ENCODE data around the gene PSMA5.

The PSMA5 gene

DNA sequence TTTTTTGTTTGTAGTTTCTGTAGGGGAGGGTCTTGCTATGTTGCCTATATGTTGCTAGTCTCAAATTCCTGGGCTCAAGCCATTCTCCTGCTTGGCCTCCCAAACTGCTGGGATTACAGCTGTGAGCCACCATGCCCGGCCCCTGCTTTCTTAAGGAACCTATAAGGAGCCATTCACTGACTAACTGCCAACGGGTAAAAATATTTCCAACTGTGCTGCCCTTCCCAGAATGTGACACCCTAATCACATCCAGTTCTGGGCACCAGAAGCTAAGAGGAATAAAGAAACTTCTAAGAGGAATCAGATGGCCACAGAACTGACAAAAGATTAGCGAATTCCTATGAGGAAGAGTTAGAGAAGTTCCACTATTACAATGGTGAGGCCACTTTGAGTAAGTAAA, 46.5 kb upstream of the PSMA5 start:
- Histone ChIP-seq H3K79me2 (ENCODE audit: control insufficient read depth, low read length) (no peaks in the 10 kb centered on the region), H3K4me1 (ENCODE audit: control insufficient read depth, low read length) (no peaks in the 10 kb centered on the region), H3K9me2 (replicated peaks; ENCODE audit: control insufficient read depth, low read length) (no peaks in the 10 kb centered on the region), H3K27ac (ENCODE audit: low read depth, low read length) (no peak overlapping the region), H3K9me3 (ENCODE audit: control insufficient read depth, insufficient read depth, low read length) (no peaks in the 10 kb centered on the region), H3K36me3 (ENCODE audit: control insufficient read depth, low read length) (no peaks in the 10 kb centered on the region), H4K20me1 (ENCODE audit: control insufficient read depth, insufficient read depth, low read depth, low read length) (no peaks in the 10 kb centered on the region), H3F3A (ENCODE audit: control insufficient read depth, insufficient read depth) (no peaks in the 10 kb centered on the region), H3K4me3 (ENCODE audit: low read length) (no peak overlapping the region), H3K4me2 (ENCODE audit: low read length) (no peak overlapping the region), H3K27me3 (ENCODE audit: control insufficient read depth, low read length) (peaks cover 42% of the 10 kb centered on the region)
- TF ChIP-seq EZH2phosphoT487 (IDR thresholded peaks at IDR 0.05; ENCODE audit: borderline replicate concordance, low read length): no peak
- TF ChIP-seq, protein P1, sequence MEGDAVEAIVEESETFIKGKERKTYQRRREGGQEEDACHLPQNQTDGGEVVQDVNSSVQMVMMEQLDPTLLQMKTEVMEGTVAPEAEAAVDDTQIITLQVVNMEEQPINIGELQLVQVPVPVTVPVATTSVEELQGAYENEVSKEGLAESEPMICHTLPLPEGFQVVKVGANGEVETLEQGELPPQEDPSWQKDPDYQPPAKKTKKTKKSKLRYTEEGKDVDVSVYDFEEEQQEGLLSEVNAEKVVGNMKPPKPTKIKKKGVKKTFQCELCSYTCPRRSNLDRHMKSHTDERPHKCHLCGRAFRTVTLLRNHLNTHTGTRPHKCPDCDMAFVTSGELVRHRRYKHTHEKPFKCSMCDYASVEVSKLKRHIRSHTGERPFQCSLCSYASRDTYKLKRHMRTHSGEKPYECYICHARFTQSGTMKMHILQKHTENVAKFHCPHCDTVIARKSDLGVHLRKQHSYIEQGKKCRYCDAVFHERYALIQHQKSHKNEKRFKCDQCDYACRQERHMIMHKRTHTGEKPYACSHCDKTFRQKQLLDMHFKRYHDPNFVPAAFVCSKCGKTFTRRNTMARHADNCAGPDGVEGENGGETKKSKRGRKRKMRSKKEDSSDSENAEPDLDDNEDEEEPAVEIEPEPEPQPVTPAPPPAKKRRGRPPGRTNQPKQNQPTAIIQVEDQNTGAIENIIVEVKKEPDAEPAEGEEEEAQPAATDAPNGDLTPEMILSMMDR (IDR thresholded peaks at IDR 0.05; ENCODE audit: low read depth, low read length, poor library complexity, severe bottlenecking): no peak

DNA sequence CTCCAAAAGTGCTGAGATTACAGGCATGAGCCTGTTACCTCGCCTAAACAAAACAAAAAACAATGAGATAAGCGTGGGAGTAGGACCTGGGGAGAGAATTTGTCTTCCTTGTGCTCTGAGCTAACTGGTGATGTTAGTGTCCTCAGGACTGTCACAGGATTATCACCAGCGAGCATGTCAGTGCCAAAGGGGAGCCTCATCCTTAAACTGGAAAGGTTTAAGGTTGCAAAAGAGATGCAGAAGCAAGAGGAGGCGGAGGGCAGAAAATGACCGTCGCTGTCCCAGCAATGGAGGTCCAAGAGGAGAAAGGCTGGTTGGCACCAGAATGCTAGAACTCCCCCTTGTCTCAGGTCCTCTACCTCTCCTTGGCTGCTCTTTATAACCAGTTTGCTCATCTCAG, 44.0 kb upstream of the PSMA5 start:
- no peaks in the 10 kb centered on the region for H3F3A ChIP-seq (ENCODE audit: control insufficient read depth, insufficient read depth)
- H3K36me3 ChIP-seq (ENCODE audit: control insufficient read depth, low read length): no peaks in the 10 kb centered on the region
- no peak overlapping the region for H3K27ac ChIP-seq (ENCODE audit: low read depth, low read length)
- no peak overlapping the region for H3K4me2 ChIP-seq (ENCODE audit: low read length)
- no peaks in the 10 kb centered on the region for H4K20me1 ChIP-seq (ENCODE audit: control insufficient read depth, insufficient read depth, low read depth, low read length)
- no peak overlapping the region for H3K4me3 ChIP-seq (ENCODE audit: low read length)
- TF ChIP-seq, protein P1 (IDR thresholded peaks at IDR 0.05; ENCODE audit: low read depth, low read length, poor library complexity, severe bottlenecking): no peak
- TF ChIP-seq EZH2phosphoT487 (IDR thresholded peaks at IDR 0.05; ENCODE audit: borderline replicate concordance, low read length): no peak
- H3K79me2 ChIP-seq (ENCODE audit: control insufficient read depth, low read length): no peaks in the 10 kb centered on the region
- no peaks in the 10 kb centered on the region for H3K4me1 ChIP-seq (ENCODE audit: control insufficient read depth, low read length)
- H3K9me2 ChIP-seq (replicated peaks; ENCODE audit: control insufficient read depth, low read length): no peaks in the 10 kb centered on the region
- H3K9me3 ChIP-seq (ENCODE audit: control insufficient read depth, insufficient read depth, low read length): no peaks in the 10 kb centered on the region
- peaks cover 31% of the 10 kb centered on the region for H3K27me3 ChIP-seq (ENCODE audit: control insufficient read depth, low read length)

DNA sequence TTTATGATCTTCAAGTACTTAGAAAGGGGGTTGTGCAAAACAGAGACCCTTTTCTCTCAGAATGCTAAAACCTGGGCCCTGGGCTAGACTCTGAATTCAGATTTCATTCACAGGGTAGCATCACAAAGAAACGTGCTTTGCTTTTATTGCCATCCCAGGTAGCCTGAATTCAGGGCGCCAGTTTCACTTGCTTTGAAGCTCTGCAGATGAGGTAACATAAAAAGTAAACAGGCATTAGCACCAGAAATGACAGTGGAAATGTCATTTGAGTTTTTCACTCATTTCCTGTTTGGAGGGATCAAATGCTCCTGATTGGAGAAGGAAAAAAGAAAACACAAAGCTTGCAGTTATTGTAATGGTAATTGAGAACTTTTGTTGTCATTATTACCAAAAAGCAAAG, 42.7 kb upstream of the PSMA5 start:
- no peaks in the 10 kb centered on the region for H3K79me2 ChIP-seq (ENCODE audit: control insufficient read depth, low read length)
- H4K20me1 ChIP-seq (ENCODE audit: control insufficient read depth, insufficient read depth, low read depth, low read length): no peaks in the 10 kb centered on the region
- no peaks in the 10 kb centered on the region for H3K9me3 ChIP-seq (ENCODE audit: control insufficient read depth, insufficient read depth, low read length)
- no peak overlapping the region for H3K27ac ChIP-seq (ENCODE audit: low read depth, low read length)
- H3K4me3 ChIP-seq (ENCODE audit: low read length): no peak overlapping the region
- no peaks in the 10 kb centered on the region for H3K36me3 ChIP-seq (ENCODE audit: control insufficient read depth, low read length)
- TF ChIP-seq, protein P1 (IDR thresholded peaks at IDR 0.05; ENCODE audit: low read depth, low read length, poor library complexity, severe bottlenecking): no peak
- TF ChIP-seq EZH2phosphoT487 (IDR thresholded peaks at IDR 0.05; ENCODE audit: borderline replicate concordance, low read length): no peak
- H3K27me3 ChIP-seq (ENCODE audit: control insufficient read depth, low read length): peaks cover 34% of the 10 kb centered on the region
- no peaks in the 10 kb centered on the region for H3K9me2 ChIP-seq (replicated peaks; ENCODE audit: control insufficient read depth, low read length)
- no peak overlapping the region for H3K4me2 ChIP-seq (ENCODE audit: low read length)
- H3K4me1 ChIP-seq (ENCODE audit: control insufficient read depth, low read length): no peaks in the 10 kb centered on the region
- no peaks in the 10 kb centered on the region for H3F3A ChIP-seq (ENCODE audit: control insufficient read depth, insufficient read depth)

DNA sequence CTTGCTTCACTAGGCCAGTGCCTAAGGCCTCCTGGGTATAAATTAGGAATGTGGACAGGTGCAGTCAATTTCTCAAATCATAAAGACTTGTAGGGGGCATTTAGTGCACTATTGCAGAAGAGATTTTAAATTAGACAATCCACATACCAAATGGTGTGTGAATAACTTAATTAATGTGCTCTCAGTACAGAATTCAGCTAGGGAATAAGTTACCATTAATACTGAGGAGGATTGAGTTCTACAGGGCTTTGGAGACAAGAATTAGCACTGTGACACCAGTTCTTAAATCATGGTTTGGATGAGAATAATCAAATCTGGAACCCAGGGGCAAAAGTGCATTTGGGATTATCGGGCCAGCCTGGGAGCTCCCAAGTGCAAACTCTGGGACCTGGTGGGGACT, 41.8 kb upstream of the PSMA5 start:
- H3K9me2 ChIP-seq (replicated peaks; ENCODE audit: control insufficient read depth, low read length): no peaks in the 10 kb centered on the region
- peaks cover 35% of the 10 kb centered on the region for H3K27me3 ChIP-seq (ENCODE audit: control insufficient read depth, low read length)
- no peaks in the 10 kb centered on the region for H4K20me1 ChIP-seq (ENCODE audit: control insufficient read depth, insufficient read depth, low read depth, low read length)
- H3K9me3 ChIP-seq (ENCODE audit: control insufficient read depth, insufficient read depth, low read length): no peaks in the 10 kb centered on the region
- no peaks in the 10 kb centered on the region for H3K79me2 ChIP-seq (ENCODE audit: control insufficient read depth, low read length)
- H3F3A ChIP-seq (ENCODE audit: control insufficient read depth, insufficient read depth): no peaks in the 10 kb centered on the region
- no peak overlapping the region for H3K4me2 ChIP-seq (ENCODE audit: low read length)
- H3K4me1 ChIP-seq (ENCODE audit: control insufficient read depth, low read length): no peaks in the 10 kb centered on the region
- TF ChIP-seq EZH2phosphoT487 (IDR thresholded peaks at IDR 0.05; ENCODE audit: borderline replicate concordance, low read length): no peak
- TF ChIP-seq, protein P1 (IDR thresholded peaks at IDR 0.05; ENCODE audit: low read depth, low read length, poor library complexity, severe bottlenecking): no peak
- no peak overlapping the region for H3K27ac ChIP-seq (ENCODE audit: low read depth, low read length)
- H3K4me3 ChIP-seq (ENCODE audit: low read length): no peak overlapping the region
- H3K36me3 ChIP-seq (ENCODE audit: control insufficient read depth, low read length): no peaks in the 10 kb centered on the region
